ENCODE measurements around the gene RXFP4. TPM values are rescaled to one million over a fixed set of nuclear protein-coding genes. Genes with fewer than 3 reads are reported as not detected.

RXFP4 gene
- total RNA-seq, 1 donor from 2014 or later, result not detected

DNA sequence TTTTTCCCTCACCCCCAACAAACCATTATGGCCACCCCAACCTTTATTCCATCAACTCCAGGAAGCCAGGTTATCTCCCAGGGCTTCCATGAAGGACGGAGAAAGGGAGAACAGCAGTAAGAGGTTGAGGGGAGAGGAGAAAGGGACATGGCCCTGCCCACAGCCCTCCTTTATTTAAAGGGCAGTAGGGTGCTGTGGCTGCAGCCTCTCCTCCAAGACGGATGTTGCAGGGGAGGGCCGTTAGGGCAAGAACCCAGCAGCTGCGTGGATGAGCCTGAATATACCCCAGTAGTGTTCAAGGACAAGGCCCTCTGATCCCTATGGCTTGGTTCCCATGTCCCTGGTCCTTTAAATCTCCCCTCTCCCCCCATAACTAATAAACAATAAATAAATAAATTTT lies 5.9 kb downstream of the RXFP4 start:
- Histone ChIP-seq H3K27ac (no peak overlapping the region), H3K4me1 (peaks cover 47% of the 10 kb centered on the region), H3K4me3 (no peak overlapping the region), H3K36me3 (peaks cover 70% of the 10 kb centered on the region), H3K27me3 (ENCODE audit: low read depth) (no peaks in the 10 kb centered on the region), H3K9me3 (no peaks in the 10 kb centered on the region)
- no peak for ATAC-seq
- TF ChIP-seq, protein P1, sequence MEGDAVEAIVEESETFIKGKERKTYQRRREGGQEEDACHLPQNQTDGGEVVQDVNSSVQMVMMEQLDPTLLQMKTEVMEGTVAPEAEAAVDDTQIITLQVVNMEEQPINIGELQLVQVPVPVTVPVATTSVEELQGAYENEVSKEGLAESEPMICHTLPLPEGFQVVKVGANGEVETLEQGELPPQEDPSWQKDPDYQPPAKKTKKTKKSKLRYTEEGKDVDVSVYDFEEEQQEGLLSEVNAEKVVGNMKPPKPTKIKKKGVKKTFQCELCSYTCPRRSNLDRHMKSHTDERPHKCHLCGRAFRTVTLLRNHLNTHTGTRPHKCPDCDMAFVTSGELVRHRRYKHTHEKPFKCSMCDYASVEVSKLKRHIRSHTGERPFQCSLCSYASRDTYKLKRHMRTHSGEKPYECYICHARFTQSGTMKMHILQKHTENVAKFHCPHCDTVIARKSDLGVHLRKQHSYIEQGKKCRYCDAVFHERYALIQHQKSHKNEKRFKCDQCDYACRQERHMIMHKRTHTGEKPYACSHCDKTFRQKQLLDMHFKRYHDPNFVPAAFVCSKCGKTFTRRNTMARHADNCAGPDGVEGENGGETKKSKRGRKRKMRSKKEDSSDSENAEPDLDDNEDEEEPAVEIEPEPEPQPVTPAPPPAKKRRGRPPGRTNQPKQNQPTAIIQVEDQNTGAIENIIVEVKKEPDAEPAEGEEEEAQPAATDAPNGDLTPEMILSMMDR (IDR thresholded peaks at IDR 0.05), result no peak
- no peak for DNase-seq
- intact Hi-C loops (cut with DNase I), result no loop called here

DNA sequence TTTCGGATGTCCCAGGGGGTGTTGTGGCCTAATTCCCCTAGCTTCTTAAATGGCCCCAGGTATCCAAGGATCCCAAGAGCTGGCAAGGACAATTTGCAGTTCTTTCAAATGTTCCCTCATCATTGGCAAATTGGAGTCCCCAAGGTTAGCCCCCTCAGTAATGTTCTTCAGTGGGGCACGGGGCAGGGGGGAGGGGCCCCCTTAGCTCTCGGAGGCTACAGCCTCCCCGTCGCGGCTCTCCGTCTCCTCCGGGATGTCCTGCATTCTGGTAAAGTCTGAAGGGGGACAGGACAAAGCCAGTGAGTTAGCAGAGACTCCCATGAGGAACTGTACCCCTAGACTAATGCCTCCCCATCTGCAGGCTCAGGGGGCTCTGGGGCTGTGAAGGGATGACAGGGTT lies 6.3 kb downstream of the RXFP4 start:
- Histone ChIP-seq H3K4me3 (no peak overlapping the region), H3K36me3 (peaks cover 74% of the 10 kb centered on the region), H3K27me3 (ENCODE audit: low read depth) (no peaks in the 10 kb centered on the region), H3K27ac (no peak overlapping the region), H3K4me1 (peaks cover 43% of the 10 kb centered on the region), H3K9me3 (no peaks in the 10 kb centered on the region)
- TF ChIP-seq, protein P1 (IDR thresholded peaks at IDR 0.05), result no peak
- DNase-seq (no peak), ATAC-seq (no peak)
- intact Hi-C loops (cut with DNase I), result no loop called here

DNA sequence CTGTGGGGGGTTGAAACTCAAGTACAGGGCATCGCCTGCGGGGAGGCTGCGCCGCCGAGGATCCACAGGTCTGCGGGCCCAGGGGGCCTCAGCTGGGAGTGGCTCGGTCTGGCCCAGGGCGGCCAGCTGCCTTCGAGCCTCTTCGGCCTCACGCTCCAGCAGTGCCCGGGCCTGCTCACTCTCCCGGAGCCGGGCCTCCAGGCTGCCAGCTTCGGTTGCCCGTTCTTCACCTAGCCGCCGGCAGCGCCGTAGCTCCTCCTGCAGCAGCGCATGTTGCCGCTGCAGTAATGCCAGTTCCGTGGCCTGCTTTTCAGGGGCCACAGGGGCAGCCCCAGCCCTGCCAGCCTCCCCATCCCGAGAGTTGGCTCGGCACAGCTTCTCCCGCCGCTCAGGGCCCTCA lies 9.4 kb downstream of the RXFP4 start:
- TF ChIP-seq, protein P1 (IDR thresholded peaks at IDR 0.05), result no peak
- Histone ChIP-seq H3K27ac (no peak overlapping the region), H3K27me3 (ENCODE audit: low read depth) (no peaks in the 10 kb centered on the region), H3K4me3 (no peak overlapping the region), H3K36me3 (peaks cover 99% of the 10 kb centered on the region), H3K4me1 (peaks cover 15% of the 10 kb centered on the region), H3K9me3 (no peaks in the 10 kb centered on the region)
- ATAC-seq (no peak), DNase-seq (no peak)
- intact Hi-C loops (cut with DNase I), result no loop called here

DNA sequence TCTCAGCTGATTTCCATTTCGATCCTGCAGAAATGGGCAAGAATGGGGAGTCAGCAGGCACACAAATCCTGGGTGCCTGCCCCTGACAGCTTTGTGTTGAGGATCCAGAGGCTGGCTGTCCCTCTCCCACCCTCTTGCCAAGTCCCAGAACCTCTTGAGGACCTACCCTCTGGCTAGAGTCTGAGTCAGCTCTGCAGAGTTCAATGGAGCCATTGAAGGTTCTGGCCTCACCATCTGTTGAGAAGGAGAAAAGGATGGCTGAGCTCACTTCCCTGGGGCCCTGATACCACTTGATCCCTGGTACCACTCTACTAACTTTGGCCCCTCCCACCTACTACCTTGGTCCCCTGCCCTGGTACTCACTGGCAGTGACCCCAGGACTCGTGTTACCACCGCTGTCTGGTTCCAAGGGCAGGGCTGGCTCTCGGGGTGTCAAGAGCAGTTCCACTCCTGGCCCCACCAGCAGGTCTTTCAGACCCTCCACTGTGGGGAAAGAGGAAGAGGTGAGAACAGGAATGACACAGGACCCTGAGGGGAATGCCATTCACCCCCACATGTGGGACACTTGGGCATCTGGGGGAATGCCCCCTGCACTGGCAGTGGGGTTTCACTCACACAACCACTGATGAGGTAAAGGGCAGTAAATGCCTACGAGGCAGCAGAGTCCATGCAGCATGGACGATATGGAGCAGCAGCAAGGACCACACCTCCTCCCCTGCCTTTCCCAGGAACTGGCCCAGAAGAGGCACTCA lies 10.5 kb downstream of the RXFP4 start:
- Histone ChIP-seq H3K9me3 (no peaks in the 10 kb centered on the region), H3K27me3 (ENCODE audit: low read depth) (no peaks in the 10 kb centered on the region), H3K27ac (no peak overlapping the region), H3K4me1 (peaks cover 4% of the 10 kb centered on the region), H3K4me3 (no peak overlapping the region), H3K36me3 (peaks cover 99% of the 10 kb centered on the region)
- TF ChIP-seq, protein P1 (IDR thresholded peaks at IDR 0.05), result no peak
- intact Hi-C loops (cut with DNase I), result no loop called here
- ATAC-seq, result peak in 1 of 2 donors; percentile 16
- DNase-seq, result no peak

DNA sequence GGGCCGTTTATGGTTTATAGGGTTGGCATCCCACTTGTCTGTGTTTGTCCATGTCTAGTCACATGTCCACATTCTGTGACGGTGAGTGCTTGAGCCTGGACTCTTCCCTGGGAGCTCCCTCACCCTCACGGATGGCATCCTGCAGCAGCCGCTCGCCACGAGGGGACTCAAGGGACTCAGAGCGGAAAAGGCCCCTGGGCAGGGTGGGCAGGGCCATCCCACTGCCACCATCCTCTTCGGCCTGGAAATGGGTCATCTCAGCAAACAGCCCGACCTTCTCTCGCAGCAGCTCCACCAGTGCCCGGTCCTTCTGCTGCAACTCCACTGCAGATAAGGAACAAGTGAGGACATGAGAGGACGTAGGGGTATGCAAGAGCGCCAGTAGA lies 11.1 kb downstream of the RXFP4 start:
- no peaks in the 10 kb centered on the region for H3K9me3 ChIP-seq
- no peak overlapping the region for H3K4me3 ChIP-seq
- no peak for DNase-seq
- TF ChIP-seq, protein P1 (IDR thresholded peaks at IDR 0.05), result no peak
- intact Hi-C loops (cut with DNase I), result no loop called here
- no peaks in the 10 kb centered on the region for H3K4me1 ChIP-seq
- no peak overlapping the region for H3K27ac ChIP-seq
- ATAC-seq, result no peak
- H3K36me3 ChIP-seq, result peaks cover 99% of the 10 kb centered on the region
- H3K27me3 ChIP-seq (ENCODE audit: low read depth), result no peaks in the 10 kb centered on the region

All from lower lobe of right lung (tissue), 2 donors.